SK-N-SH (cell line): Measurements from ENCODE around the gene CALML4. TPM values are rescaled to one million over a fixed set of nuclear protein-coding genes. Genes with fewer than 3 reads are reported as not detected.
"Not testable (repeated sequence)": the region's sequence is repeated elsewhere in the genome, so short reads cannot be mapped to it uniquely, and the experiment has no call there.

Experiments used
- CTCF ChIA-PET: fragments of 300-600, 350-600 bp; formaldehyde crosslinking; extraction: SDS; loops from one replicate; lab custom pipeline; 2021; lab: Yijun Ruan, JAX
- POLR2A ChIA-PET: fragments of 350-600 bp; sonication (Branson Sonifier 250); formaldehyde crosslinking; extraction: SDS; loops from one replicate; lab custom pipeline; 2020; ENCODE audit warnings: antibody characterized with exemption, inconsistent platforms; lab: Yijun Ruan, JAX
- DNase-seq: peaks from one replicate; pipeline ENCODE4 v3.0.0; 2012
- H2AFZ ChIP-seq: fragments of 200-600 bp; sonication (generic); 2 replicates; pipeline ENCODE4 v1.8.1; 2016; ENCODE audit warnings: antibody characterized with exemption, mild to moderate bottlenecking, low read depth
- H3F3A ChIP-seq: fragments of 200-600 bp; sonication (generic); replicated peaks from 2 replicates; pipeline ENCODE3; 2016; ENCODE audit warnings: antibody characterized with exemption, mild to moderate bottlenecking; ENCODE audit not compliant: insufficient read depth
- H3K27ac ChIP-seq, 2 experiments: fragments of 200-500 bp in 1 of 2; fragments of 200-600 bp in 1 of 2; sonication (Bioruptor generic) in 1 of 2; sonication (generic), shearing (Covaris generic) in 1 of 2; 2 replicates each; pipeline versions ENCODE4 v1.5.1 to v1.6.1; 2014 to 2016; ENCODE audit warnings: low read depth in 2 of 2, inconsistent platforms in 1 of 2, low read length in 1 of 2, mild to moderate bottlenecking in 1 of 2, mixed read lengths in 1 of 2
- H3K27me3 ChIP-seq: fragments of 200-600 bp; sonication (generic), shearing (Covaris generic); 2 replicates; pipeline ENCODE4 v1.6.1; 2016; ENCODE audit warnings: mixed run types; ENCODE audit not compliant: insufficient read depth
- H3K36me3 ChIP-seq, 2 experiments: fragments of 200-500 bp in 1 of 2; fragments of 200-600 bp in 1 of 2; sonication (Bioruptor generic) in 1 of 2; sonication (generic) in 1 of 2; replicated peaks in 1 of 2; 2 replicates each; pipeline versions ENCODE3 to v1.5.1; 2014 to 2016; ENCODE audit warnings: low read length in 1 of 2, mild to moderate bottlenecking in 1 of 2; ENCODE audit not compliant: insufficient read depth in 2 of 2, control insufficient read depth in 1 of 2
- H3K4me1 ChIP-seq, 2 experiments: fragments of 200-500 bp in 1 of 2; fragments of 200-600 bp in 1 of 2; sonication (Bioruptor generic) in 1 of 2; sonication (generic), shearing (Covaris generic) in 1 of 2; 2 replicates each; pipeline versions ENCODE4 v1.5.1 to v1.6.1; 2014 to 2016; ENCODE audit warnings: low read depth in 1 of 2, low read length in 1 of 2, mixed run types in 1 of 2; ENCODE audit not compliant: insufficient read depth in 2 of 2, control insufficient read depth in 1 of 2
- H3K4me2 ChIP-seq: fragments of 200-600 bp; sonication (generic), shearing (Covaris generic); 2 replicates; pipeline ENCODE4 v1.6.1; 2017; ENCODE audit warnings: mixed run types
- H3K4me3 ChIP-seq, 2 experiments: fragments of 200-500 bp in 1 of 2; fragments of 200-600 bp in 1 of 2; sonication (Bioruptor generic) in 1 of 2; sonication (generic), shearing (Covaris generic) in 1 of 2; 2 replicates each; pipeline versions ENCODE4 v1.5.1 to v1.8.1; 2014 to 2016; ENCODE audit warnings: low read depth in 2 of 2, inconsistent platforms in 1 of 2, low read length in 1 of 2, mild to moderate bottlenecking in 1 of 2, mixed read lengths in 1 of 2, moderate library complexity in 1 of 2
- H3K79me2 ChIP-seq: fragments of 200-600 bp; sonication (generic); 2 replicates; pipeline ENCODE4 v1.8.1; 2017; ENCODE audit warnings: mild to moderate bottlenecking; ENCODE audit not compliant: insufficient read depth
- H3K9ac ChIP-seq: fragments of 200-600 bp; sonication (generic); 2 replicates; pipeline ENCODE4 v1.6.1; 2017; ENCODE audit warnings: mixed run types
- H3K9me2 ChIP-seq: fragments of 200-600 bp; sonication (generic); 2 replicates; pipeline ENCODE4 v1.6.1; 2017; ENCODE audit warnings: mixed run types
- H3K9me3 ChIP-seq: fragments of 200-600 bp; sonication (generic); 2 replicates; pipeline ENCODE4 v1.6.1; 2017; ENCODE audit warnings: mixed run types, mild to moderate bottlenecking, moderate library complexity
- H4K20me1 ChIP-seq: fragments of 200-600 bp; sonication (generic); 2 replicates; pipeline ENCODE4 v1.6.1; 2017; ENCODE audit warnings: mild to moderate bottlenecking, mixed run types; ENCODE audit not compliant: insufficient read depth
- CTCF ChIP-seq: fragments of 200-600 bp; sonication (generic); IDR thresholded peaks from 2 replicates; pipeline ENCODE4 v1.6.1; 2017; ENCODE audit warnings: antibody characterized with exemption, mild to moderate bottlenecking, moderate library complexity
- ELF1 ChIP-seq: IDR thresholded peaks from 2 replicates; pipeline ENCODE4 v1.4.0; 2012
- FOSL2 ChIP-seq: IDR thresholded peaks from 2 replicates; pipeline ENCODE4 v1.4.0; 2012; ENCODE audit warnings: low read depth, mild to moderate bottlenecking, moderate library complexity, borderline replicate concordance
- FOXJ3 ChIP-seq: sonication (generic); formaldehyde crosslinking; IDR thresholded peaks from 2 replicates; pipeline ENCODE4 v1.5.1; 2020; ENCODE audit warnings: mild to moderate bottlenecking, missing genetic modification reagents
- IRF3 ChIP-seq: fragments of 150-350 bp; IDR thresholded peaks from 2 replicates; pipeline ENCODE4 v1.6.1; 2016; ENCODE audit warnings: mild to moderate bottlenecking, low read depth, low read length
- MXI1 ChIP-seq: IDR thresholded peaks from 2 replicates; pipeline ENCODE4 v1.6.1; 2012; ENCODE audit warnings: mild to moderate bottlenecking, low read depth, low read length, improper control_type of control experiment
- NRF1 ChIP-seq: IDR thresholded peaks from 2 replicates; pipeline ENCODE4 v1.6.1; 2012; ENCODE audit warnings: low read depth, mild to moderate bottlenecking, low read length
- PBX3 ChIP-seq: IDR thresholded peaks from 2 replicates; pipeline ENCODE4; 2012
- POLR2AphosphoS5 ChIP-seq: IDR thresholded peaks from 2 replicates; pipeline ENCODE4 v1.6.1; 2012; ENCODE audit warnings: low read depth, low read length
- RAD21 ChIP-seq: IDR thresholded peaks from 2 replicates; pipeline ENCODE4 v1.6.1; 2012; ENCODE audit warnings: mild to moderate bottlenecking, low read length
- RXRA ChIP-seq: IDR thresholded peaks from 2 replicates; pipeline ENCODE4 v1.4.0; 2012; ENCODE audit warnings: low read depth, mild to moderate bottlenecking, borderline replicate concordance
- ZBTB33 ChIP-seq: IDR thresholded peaks from 2 replicates; pipeline ENCODE4 v1.4.0; 2012; ENCODE audit warnings: low read depth, borderline replicate concordance
- WGBS: methylation state at CpG from one replicate; pipeline ENCODE4 v1.1.6; 2017; ENCODE audit warnings: low lambda C conversion rate; 5-methylcytosine and 5-hydroxymethylcytosine counted together
- polyA plus RNA-seq, 3 experiments: library from polyadenylated mRNA; depleted of rRNA; stranded (reverse); fragments of >200 nt; gene quantifications; 2 replicates each; pipeline ENCODE4 v1.2.3, GENCODE V29; 2012
- TF ChIP-seq, protein P1 (sequence below): IDR thresholded peaks from 2 replicates; pipeline ENCODE4 v1.4.0; 2012; ENCODE audit warnings: low read depth

Gene CALML4
- polyA plus RNA-seq, 1 of the 3 experiments (the other 2 are of a cell fraction): 3.1 TPM

GRCh38 chr15:68213991-68214837 is 9.1 kb upstream of the CALML4 start:
- H4K20me1 ChIP-seq: 0 out of 2 replicates have a peak, but pooled peaks cover 6% of the 10 kb centered on the region
- no peak overlapping the region for H2AFZ ChIP-seq
- H3K27me3 ChIP-seq: no peaks in the 10 kb centered on the region
- peaks cover 3% of the 10 kb centered on the region for H3F3A ChIP-seq
- H3K4me3 ChIP-seq: no peak overlapping the region
- H3K9me3 ChIP-seq: no peaks in the 10 kb centered on the region
- H3K9me2 ChIP-seq: no peaks in the 10 kb centered on the region
- H3K27ac ChIP-seq: no peak overlapping the region
- H3K9ac ChIP-seq: no peak overlapping the region
- ChIA-PET CTCF (interaction anchor here (0.6 to 1.6 kb wide), 4 partner anchors 12 to 351 kb away, joined by 3 to 5 read pairs (median 4); no protein-coding TSS in a partner anchor), POLR2A (no interaction called here)
- TF ChIP-seq POLR2AphosphoS5 (no peak), MXI1 (no peak), CTCF (no peak), NRF1 (no peak), FOXJ3 (CRISPR knock-in tag) (no peak)
- no peak for DNase-seq
- H3K4me1 ChIP-seq: peaks cover 0 to 11% of the 10 kb centered on the region in 2 experiments; a peak in 1 of 4 replicates
- H3K36me3 ChIP-seq: peaks cover 5 to 13% of the 10 kb centered on the region in 2 experiments
- WGBS: 96% methylated on average over 12 of the region's 17 CpGs
- H3K79me2 ChIP-seq: peaks cover 21% of the 10 kb centered on the region
- no peak overlapping the region for H3K4me2 ChIP-seq

DNA sequence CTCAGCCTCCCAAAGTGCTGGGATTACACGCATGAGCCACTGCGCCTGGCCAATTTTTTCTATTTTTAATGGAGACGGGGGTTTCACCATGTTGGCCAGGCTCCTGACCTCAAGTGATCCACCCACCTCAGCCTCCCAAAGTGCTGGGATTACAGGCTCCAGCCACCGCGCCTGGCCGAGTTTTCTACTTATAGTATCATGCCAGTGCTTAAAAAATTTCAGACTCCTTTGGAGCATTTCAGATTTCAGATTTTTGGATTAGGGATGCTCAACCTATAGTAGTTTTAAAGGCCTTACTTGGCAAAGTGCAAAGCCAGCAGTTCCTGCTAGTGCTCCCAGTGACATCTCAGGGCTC is 8.3 kb upstream of the CALML4 start:
- DNase-seq, H3K27me3 ChIP-seq, H3K9ac ChIP-seq, H3K9me3 ChIP-seq, H3K4me2 ChIP-seq, H3K4me3 ChIP-seq, H3K27ac ChIP-seq, POLR2A ChIA-PET, H4K20me1 ChIP-seq, H3F3A ChIP-seq, H2AFZ ChIP-seq, H3K9me2 ChIP-seq: not testable (repeated sequence)
- 98% methylated on average over 6 of the region's 6 CpGs for WGBS
- Histone ChIP-seq H3K36me3 (peaks cover 5 to 13% of the 10 kb centered on the region in 2 experiments), H3K79me2 (peaks cover 15% of the 10 kb centered on the region), H3K4me1 (peaks cover 0 to 12% of the 10 kb centered on the region in 2 experiments; a peak in 1 of 4 replicates)
- CTCF ChIA-PET: interaction anchor here (1.0 to 1.6 kb wide), 2 partner anchors 11 to 351 kb away, joined by 3 to 5 read pairs; no protein-coding TSS in a partner anchor

DNA sequence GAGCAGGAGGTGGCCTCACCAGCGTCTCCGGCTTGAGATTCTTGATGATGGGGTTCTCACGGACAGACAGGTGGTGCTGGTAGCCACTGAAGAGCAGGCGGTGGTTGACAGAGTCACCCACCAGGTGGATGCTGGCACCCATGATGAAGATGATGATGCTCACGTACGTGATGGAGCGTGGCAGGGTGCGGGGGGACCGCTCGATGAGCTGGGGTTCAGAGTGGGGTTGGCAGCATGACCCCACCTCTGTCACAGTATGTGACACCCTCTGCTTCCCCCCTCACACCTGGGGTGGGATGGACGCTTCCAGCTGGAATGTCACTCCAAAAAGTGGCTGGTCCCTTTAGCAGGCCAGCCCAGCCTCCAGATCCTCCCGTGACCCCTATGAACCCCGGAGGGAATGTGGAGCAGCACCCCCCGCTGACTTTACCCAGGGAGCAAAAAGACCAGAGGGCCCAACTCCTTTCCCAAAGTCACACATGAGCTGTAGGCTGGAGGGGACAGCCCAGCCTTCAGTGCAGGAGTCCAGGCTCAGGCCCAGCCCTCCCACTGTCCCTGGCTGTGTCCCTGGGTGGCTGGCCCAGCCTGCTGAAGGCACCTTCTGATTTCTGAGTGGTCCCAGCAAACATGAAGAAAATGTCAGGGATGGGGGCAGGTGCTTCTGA is 6.7 kb upstream of the CALML4 start:
- Histone ChIP-seq H3K36me3 (peaks cover 0 to 3% of the 10 kb centered on the region in 2 experiments), H3K4me2 (no peak overlapping the region), H3K4me1 (peaks cover 0 to 16% of the 10 kb centered on the region in 2 experiments; a peak in 1 of 4 replicates), H3F3A (peaks cover 3% of the 10 kb centered on the region), H4K20me1 (0 out of 2 replicates have a peak, but pooled peaks cover 6% of the 10 kb centered on the region), H2AFZ (no peak overlapping the region), H3K79me2 (peaks cover 5% of the 10 kb centered on the region), H3K27me3 (no peaks in the 10 kb centered on the region), H3K9ac (no peak overlapping the region), H3K9me2 (no peaks in the 10 kb centered on the region), H3K9me3 (no peaks in the 10 kb centered on the region), H3K27ac (no peak overlapping the region), H3K4me3 (no peak overlapping the region)
- DNase-seq: no peak
- 100% methylated on average over 10 of the region's 14 CpGs for WGBS
- CTCF ChIA-PET: interaction anchor here (0.9 to 3.3 kb wide), 10 partner anchors 8 to 349 kb away, joined by 3 to 52 read pairs (median 14); partner anchors contain the start of gene CLN6
- POLR2A ChIA-PET: no interaction called here
- TF ChIP-seq IRF3: no peak
- TF ChIP-seq, protein P1, sequence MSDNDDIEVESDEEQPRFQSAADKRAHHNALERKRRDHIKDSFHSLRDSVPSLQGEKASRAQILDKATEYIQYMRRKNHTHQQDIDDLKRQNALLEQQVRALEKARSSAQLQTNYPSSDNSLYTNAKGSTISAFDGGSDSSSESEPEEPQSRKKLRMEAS: no peak
- TF ChIP-seq ZBTB33: no peak
- no peak for TF ChIP-seq PBX3
- no peak for TF ChIP-seq FOSL2
- TF ChIP-seq RXRA: no peak
- no peak for TF ChIP-seq RAD21
- TF ChIP-seq ELF1: no peak
